Activated CD4-positive, alpha-beta T cell treated with anti-CD3 and anti-CD28 coated beads for 36 hours (primary cell): ENCODE results near the gene WNK3. TPM values are rescaled to one million over a fixed set of nuclear protein-coding genes. Genes with fewer than 3 reads are reported as not detected.

Experiments
- ATAC-seq: fragments of 200-7000 bp; cut with Tn5 transposase; one replicate; pipeline ENCODE4 v1.10.0; 2021; ENCODE audit warnings: mild to moderate bottlenecking, moderate library complexity
- CTCF ChIA-PET: fragments of 350-600 bp; sonication (Branson Sonifier 250); formaldehyde crosslinking; loops from one replicate; lab custom pipeline; 2021; ENCODE audit warnings: antibody characterized with exemption; lab: Charles Lee
- POLR2A ChIA-PET: fragments of 350-600 bp; sonication (Branson Sonifier 250); formaldehyde crosslinking; loops from one replicate; lab custom pipeline; 2021; ENCODE audit warnings: antibody characterized with exemption, inconsistent platforms; lab: Charles Lee
- DNase-seq: peaks from one replicate; pipeline ENCODE4 v3.0.0-alpha.2; 2020
- H3K27ac Mint-ChIP-seq: one replicate; pipeline ENCODE4 v1.8.0; 2021; ENCODE audit warnings: mixed read lengths
- H3K27me3 Mint-ChIP-seq: one replicate; pipeline ENCODE4 v1.8.0; 2021; ENCODE audit warnings: mixed read lengths
- H3K36me3 Mint-ChIP-seq: one replicate; pipeline ENCODE4 v1.8.0; 2021; ENCODE audit warnings: low read depth, mixed read lengths
- H3K4me1 Mint-ChIP-seq: one replicate; pipeline ENCODE4 v1.8.0; 2021; ENCODE audit warnings: mixed read lengths
- H3K4me3 Mint-ChIP-seq: one replicate; pipeline ENCODE4 v1.8.0; 2021; ENCODE audit warnings: mild to moderate bottlenecking, moderate library complexity, mixed read lengths
- H3K9me3 Mint-ChIP-seq: one replicate; pipeline ENCODE4 v1.8.0; 2021; ENCODE audit warnings: low read depth, mixed read lengths
- intact Hi-C, 2 experiments: fragments of 100-400 bp; cut with DNase I in 1 of 2; cut with micrococcal nuclease in 1 of 2; formaldehyde crosslinking; loops; one replicate each; pipeline versions ENCODE4 v1.14.2 to v1.15.1; 2022 to 2024; cut with DNase I, micrococcal nuclease
- total RNA-seq, 2 experiments: library from RNA; stranded (reverse); gene quantifications; one replicate each; pipeline ENCODE4 v1.2.3, GENCODE V29; 2021

Gene WNK3
- total RNA-seq, 2 experiments from 2014 or later: 0.74 to 1.1 TPM

- H3K27me3 Mint-ChIP-seq: no peaks in the 10 kb centered on the region
- no peaks in the 10 kb centered on the region for H3K4me1 Mint-ChIP-seq
- DNase-seq: no peak
- no peak for ATAC-seq
- intact Hi-C loops: no loop called here
- H3K27ac Mint-ChIP-seq: no peak overlapping the region
- ChIA-PET POLR2A (no interaction called here), CTCF (no interaction called here)
- no peaks in the 10 kb centered on the region for H3K36me3 Mint-ChIP-seq
- no peak overlapping the region for H3K4me3 Mint-ChIP-seq
- no peaks in the 10 kb centered on the region for H3K9me3 Mint-ChIP-seq
Observed at GRCh38 chrX:54306379-54306778, 51.5 kb downstream of the WNK3 start.

- Mint-ChIP-seq H3K4me3 (no peak overlapping the region), H3K4me1 (no peaks in the 10 kb centered on the region), H3K9me3 (no peaks in the 10 kb centered on the region), H3K36me3 (no peaks in the 10 kb centered on the region), H3K27me3 (no peaks in the 10 kb centered on the region), H3K27ac (no peak overlapping the region)
- POLR2A ChIA-PET: no interaction called here
- CTCF ChIA-PET: no interaction called here
- intact Hi-C loops: no loop called here
- DNase-seq: no peak
- no peak for ATAC-seq
Observed at GRCh38 chrX:54301516-54301915, 56.3 kb downstream of the WNK3 start.

- no peaks in the 10 kb centered on the region for H3K27me3 Mint-ChIP-seq
- no peaks in the 10 kb centered on the region for H3K4me1 Mint-ChIP-seq
- H3K4me3 Mint-ChIP-seq: no peak overlapping the region
- H3K27ac Mint-ChIP-seq: no peak overlapping the region
- ATAC-seq: no peak
- no peak for DNase-seq
- CTCF ChIA-PET: no interaction called here
- H3K9me3 Mint-ChIP-seq: no peaks in the 10 kb centered on the region
- intact Hi-C loops: no loop called here
- no peaks in the 10 kb centered on the region for H3K36me3 Mint-ChIP-seq
- POLR2A ChIA-PET: no interaction called here
Observed at GRCh38 chrX:54294306-54294705, 63.5 kb downstream of the WNK3 start.

GRCh38 chrX:54292755-54293154 lies 65.1 kb downstream of the WNK3 start:
- Mint-ChIP-seq H3K4me1 (no peaks in the 10 kb centered on the region), H3K36me3 (no peaks in the 10 kb centered on the region), H3K27ac (no peak overlapping the region), H3K27me3 (no peaks in the 10 kb centered on the region), H3K9me3 (no peaks in the 10 kb centered on the region), H3K4me3 (no peak overlapping the region)
- no peak for DNase-seq
- CTCF ChIA-PET: no interaction called here
- POLR2A ChIA-PET: interaction anchor here (0.6 kb wide), 1 partner anchor 972 kb away, joined by 3 read pairs; no protein-coding TSS in a partner anchor
- no peak for ATAC-seq
- intact Hi-C loops: no loop called here

- POLR2A ChIA-PET: no interaction called here
- ATAC-seq: no peak
- intact Hi-C loops: no loop called here
Observed at GRCh38 chrX:54291758-54292157, 66.1 kb downstream of the WNK3 start.

GRCh38 chrX:54288968-54289367 lies 68.9 kb downstream of the WNK3 start:
- ChIA-PET CTCF (no interaction called here), POLR2A (no interaction called here)
- Mint-ChIP-seq H3K27me3 (no peaks in the 10 kb centered on the region), H3K4me3 (no peak overlapping the region), H3K9me3 (no peaks in the 10 kb centered on the region), H3K4me1 (no peaks in the 10 kb centered on the region), H3K27ac (no peak overlapping the region), H3K36me3 (no peaks in the 10 kb centered on the region)
- no peak for ATAC-seq
- DNase-seq: no peak
- intact Hi-C loops: no loop called here

More at GRCh38 chrX:54291758-54292157, 66.1 kb downstream of the WNK3 start:
- Mint-ChIP-seq H3K36me3 (no peaks in the 10 kb centered on the region), H3K9me3 (no peaks in the 10 kb centered on the region), H3K4me3 (no peak overlapping the region), H3K4me1 (no peaks in the 10 kb centered on the region), H3K27me3 (no peaks in the 10 kb centered on the region), H3K27ac (no peak overlapping the region)
- DNase-seq: no peak
- CTCF ChIA-PET: no interaction called here

GRCh38 chrX:54288277-54288676 lies 69.6 kb downstream of the WNK3 start:
- H3K9me3 Mint-ChIP-seq: no peaks in the 10 kb centered on the region
- H3K36me3 Mint-ChIP-seq: no peaks in the 10 kb centered on the region
- ChIA-PET CTCF (no interaction called here), POLR2A (no interaction called here)
- intact Hi-C loops: no loop called here
- no peaks in the 10 kb centered on the region for H3K27me3 Mint-ChIP-seq
- H3K4me1 Mint-ChIP-seq: no peaks in the 10 kb centered on the region
- ATAC-seq (no peak), DNase-seq (no peak)
- H3K27ac Mint-ChIP-seq: no peak overlapping the region
- H3K4me3 Mint-ChIP-seq: no peak overlapping the region

- no peaks in the 10 kb centered on the region for H3K27me3 Mint-ChIP-seq
- ChIA-PET CTCF (interaction anchor here (0.7 kb wide), 1 partner anchor 61 kb away, joined by 3 read pairs; no protein-coding TSS in a partner anchor), POLR2A (no interaction called here)
- H3K4me3 Mint-ChIP-seq: no peak overlapping the region
- no peak for ATAC-seq
- no peaks in the 10 kb centered on the region for H3K4me1 Mint-ChIP-seq
- no peaks in the 10 kb centered on the region for H3K36me3 Mint-ChIP-seq
- intact Hi-C loops: no loop called here
- no peak overlapping the region for H3K27ac Mint-ChIP-seq
- H3K9me3 Mint-ChIP-seq: no peaks in the 10 kb centered on the region
- DNase-seq: no peak
Observed at GRCh38 chrX:54281676-54282075, 76.2 kb downstream of the WNK3 start.

GRCh38 chrX:54280466-54280865 lies 77.4 kb downstream of the WNK3 start:
- no peak for DNase-seq
- no peaks in the 10 kb centered on the region for H3K4me1 Mint-ChIP-seq
- ChIA-PET CTCF (interaction anchor here (0.6 kb wide), 1 partner anchor 12 kb away, joined by 4 read pairs; no protein-coding TSS in a partner anchor), POLR2A (no interaction called here)
- ATAC-seq: no peak
- no peaks in the 10 kb centered on the region for H3K27me3 Mint-ChIP-seq
- H3K9me3 Mint-ChIP-seq: no peaks in the 10 kb centered on the region
- no peak overlapping the region for H3K4me3 Mint-ChIP-seq
- intact Hi-C loops: no loop called here
- no peaks in the 10 kb centered on the region for H3K36me3 Mint-ChIP-seq
- no peak overlapping the region for H3K27ac Mint-ChIP-seq

GRCh38 chrX:54271664-54272063 lies 86.2 kb downstream of the WNK3 start:
- Mint-ChIP-seq H3K36me3 (no peaks in the 10 kb centered on the region), H3K27ac (no peak overlapping the region), H3K27me3 (no peaks in the 10 kb centered on the region), H3K4me1 (no peaks in the 10 kb centered on the region), H3K9me3 (no peaks in the 10 kb centered on the region), H3K4me3 (no peak overlapping the region)
- ATAC-seq: no peak
- no peak for DNase-seq
- intact Hi-C loops: no loop called here
- POLR2A ChIA-PET: no interaction called here
- CTCF ChIA-PET: no interaction called here

GRCh38 chrX:54248309-54248708 lies 109.5 kb downstream of the WNK3 start:
- intact Hi-C loops: loop anchor here in 1 of 2 experiments (10.0 kb wide), 1 partner anchor 536 kb away; no protein-coding TSS in a partner anchor
- ChIA-PET CTCF (no interaction called here), POLR2A (no interaction called here)
- Mint-ChIP-seq H3K4me3 (no peak overlapping the region), H3K27me3 (peaks cover 2% of the 10 kb centered on the region), H3K4me1 (no peaks in the 10 kb centered on the region), H3K9me3 (no peaks in the 10 kb centered on the region), H3K36me3 (no peaks in the 10 kb centered on the region), H3K27ac (no peak overlapping the region)
- no peak for DNase-seq
- peak; percentile 49 for ATAC-seq

GRCh38 chrX:54246866-54247265 lies 111.0 kb downstream of the WNK3 start:
- CTCF ChIA-PET: no interaction called here
- peaks cover 2% of the 10 kb centered on the region for H3K27me3 Mint-ChIP-seq
- no peaks in the 10 kb centered on the region for H3K9me3 Mint-ChIP-seq
- H3K36me3 Mint-ChIP-seq: no peaks in the 10 kb centered on the region
- H3K27ac Mint-ChIP-seq: no peak overlapping the region
- DNase-seq (no peak), ATAC-seq (no peak)
- intact Hi-C loops: loop anchor here in 1 of 2 experiments (10.0 kb wide), 1 partner anchor 538 kb away; no protein-coding TSS in a partner anchor
- no peak overlapping the region for H3K4me3 Mint-ChIP-seq
- no peaks in the 10 kb centered on the region for H3K4me1 Mint-ChIP-seq
- POLR2A ChIA-PET: no interaction called here
